ENCODE results near the gene EPB41L2. TPM values are rescaled to one million over a fixed set of nuclear protein-coding genes. Genes with fewer than 3 reads are reported as not detected.

EPB41L2 gene
- total and polyA plus RNA-seq, 2 experiments from 2014 or later: 76.2 to 91.7 TPM

DNA sequence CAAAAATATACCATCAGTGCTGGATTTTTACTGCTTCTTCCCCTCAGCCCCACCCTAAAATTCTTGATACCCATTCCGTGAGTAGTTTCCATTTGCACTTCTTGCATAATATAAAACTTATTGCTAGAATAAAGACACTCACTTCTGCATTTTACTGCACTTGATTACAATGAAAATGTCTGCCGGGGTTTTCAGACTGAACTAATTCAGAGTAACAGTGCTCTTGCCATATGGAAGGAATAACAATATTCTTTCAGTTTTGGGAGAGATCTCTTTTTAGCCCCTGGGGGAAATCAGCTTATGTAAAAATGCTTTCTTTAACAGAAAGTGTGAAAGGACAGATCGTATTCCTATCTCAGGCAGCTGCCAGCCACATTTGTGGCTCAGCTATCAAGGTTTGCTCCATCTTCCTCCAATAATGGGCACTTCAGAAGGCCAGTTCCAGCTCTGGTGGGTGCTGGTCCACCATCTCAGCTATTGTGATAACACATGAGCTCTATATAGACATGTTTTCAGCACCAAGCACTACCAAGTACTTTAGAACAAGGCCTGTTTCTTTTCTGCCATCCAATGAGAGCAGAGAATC lies 226.9 kb downstream of the EPB41L2 start:
- Mint-ChIP-seq H3K27ac (no peak overlapping the region; the same call in 1 of the 2 replicates), H3K4me3 (no peak overlapping the region), H3K27me3 (ENCODE audit: insufficient read depth, low read depth, poor library complexity) (peaks cover 4% of the 10 kb centered on the region), H3K36me3 (ENCODE audit: low read depth) (no peaks in the 10 kb centered on the region), H3K4me1 (peaks cover 29% of the 10 kb centered on the region), H3K9me3 (no peaks in the 10 kb centered on the region)
- ATAC-seq (no peak), DNase-seq (ENCODE audit: low spot score) (no peak)
- H2AFZ ChIP-seq: no peak overlapping the region
- no peaks in the 10 kb centered on the region for H3F3A ChIP-seq (replicated peaks; ENCODE audit: low read depth)
- peaks cover 12% of the 10 kb centered on the region for H3K9me2 ChIP-seq (ENCODE audit: insufficient read depth)
- no peaks in the 10 kb centered on the region for H4K20me1 ChIP-seq (replicated peaks; ENCODE audit: insufficient read depth)
- H3K27me3 ChIP-seq (ENCODE audit: insufficient read depth): no peaks in the 10 kb centered on the region
- H3K4me3 ChIP-seq: no peak overlapping the region
- no peak overlapping the region for H3K4me2 ChIP-seq
- H3K4me1 ChIP-seq (ENCODE audit: insufficient read depth): peaks cover 31% of the 10 kb centered on the region
- no peak overlapping the region for H3K27ac ChIP-seq (ENCODE audit: low read depth)
- H3K36me3 ChIP-seq (ENCODE audit: insufficient read depth): no peaks in the 10 kb centered on the region
- no peaks in the 10 kb centered on the region for H3K79me2 ChIP-seq (replicated peaks; ENCODE audit: insufficient read depth)
- TF ChIP-seq NANOG (IDR thresholded peaks at IDR 0.05; ENCODE audit: borderline replicate concordance): no peak
- no peak for TF ChIP-seq ZNF331 (CRISPR knock-in tag; IDR thresholded peaks at IDR 0.05; ENCODE audit: low read depth)
- TF ChIP-seq EZH2phosphoT487 (IDR thresholded peaks at IDR 0.05; ENCODE audit: unreplicated experiment): no peak
- TF ChIP-seq EZH2 (IDR thresholded peaks at IDR 0.05; ENCODE audit: low read depth, unreplicated experiment): no peak
- TF ChIP-seq, protein P1, sequence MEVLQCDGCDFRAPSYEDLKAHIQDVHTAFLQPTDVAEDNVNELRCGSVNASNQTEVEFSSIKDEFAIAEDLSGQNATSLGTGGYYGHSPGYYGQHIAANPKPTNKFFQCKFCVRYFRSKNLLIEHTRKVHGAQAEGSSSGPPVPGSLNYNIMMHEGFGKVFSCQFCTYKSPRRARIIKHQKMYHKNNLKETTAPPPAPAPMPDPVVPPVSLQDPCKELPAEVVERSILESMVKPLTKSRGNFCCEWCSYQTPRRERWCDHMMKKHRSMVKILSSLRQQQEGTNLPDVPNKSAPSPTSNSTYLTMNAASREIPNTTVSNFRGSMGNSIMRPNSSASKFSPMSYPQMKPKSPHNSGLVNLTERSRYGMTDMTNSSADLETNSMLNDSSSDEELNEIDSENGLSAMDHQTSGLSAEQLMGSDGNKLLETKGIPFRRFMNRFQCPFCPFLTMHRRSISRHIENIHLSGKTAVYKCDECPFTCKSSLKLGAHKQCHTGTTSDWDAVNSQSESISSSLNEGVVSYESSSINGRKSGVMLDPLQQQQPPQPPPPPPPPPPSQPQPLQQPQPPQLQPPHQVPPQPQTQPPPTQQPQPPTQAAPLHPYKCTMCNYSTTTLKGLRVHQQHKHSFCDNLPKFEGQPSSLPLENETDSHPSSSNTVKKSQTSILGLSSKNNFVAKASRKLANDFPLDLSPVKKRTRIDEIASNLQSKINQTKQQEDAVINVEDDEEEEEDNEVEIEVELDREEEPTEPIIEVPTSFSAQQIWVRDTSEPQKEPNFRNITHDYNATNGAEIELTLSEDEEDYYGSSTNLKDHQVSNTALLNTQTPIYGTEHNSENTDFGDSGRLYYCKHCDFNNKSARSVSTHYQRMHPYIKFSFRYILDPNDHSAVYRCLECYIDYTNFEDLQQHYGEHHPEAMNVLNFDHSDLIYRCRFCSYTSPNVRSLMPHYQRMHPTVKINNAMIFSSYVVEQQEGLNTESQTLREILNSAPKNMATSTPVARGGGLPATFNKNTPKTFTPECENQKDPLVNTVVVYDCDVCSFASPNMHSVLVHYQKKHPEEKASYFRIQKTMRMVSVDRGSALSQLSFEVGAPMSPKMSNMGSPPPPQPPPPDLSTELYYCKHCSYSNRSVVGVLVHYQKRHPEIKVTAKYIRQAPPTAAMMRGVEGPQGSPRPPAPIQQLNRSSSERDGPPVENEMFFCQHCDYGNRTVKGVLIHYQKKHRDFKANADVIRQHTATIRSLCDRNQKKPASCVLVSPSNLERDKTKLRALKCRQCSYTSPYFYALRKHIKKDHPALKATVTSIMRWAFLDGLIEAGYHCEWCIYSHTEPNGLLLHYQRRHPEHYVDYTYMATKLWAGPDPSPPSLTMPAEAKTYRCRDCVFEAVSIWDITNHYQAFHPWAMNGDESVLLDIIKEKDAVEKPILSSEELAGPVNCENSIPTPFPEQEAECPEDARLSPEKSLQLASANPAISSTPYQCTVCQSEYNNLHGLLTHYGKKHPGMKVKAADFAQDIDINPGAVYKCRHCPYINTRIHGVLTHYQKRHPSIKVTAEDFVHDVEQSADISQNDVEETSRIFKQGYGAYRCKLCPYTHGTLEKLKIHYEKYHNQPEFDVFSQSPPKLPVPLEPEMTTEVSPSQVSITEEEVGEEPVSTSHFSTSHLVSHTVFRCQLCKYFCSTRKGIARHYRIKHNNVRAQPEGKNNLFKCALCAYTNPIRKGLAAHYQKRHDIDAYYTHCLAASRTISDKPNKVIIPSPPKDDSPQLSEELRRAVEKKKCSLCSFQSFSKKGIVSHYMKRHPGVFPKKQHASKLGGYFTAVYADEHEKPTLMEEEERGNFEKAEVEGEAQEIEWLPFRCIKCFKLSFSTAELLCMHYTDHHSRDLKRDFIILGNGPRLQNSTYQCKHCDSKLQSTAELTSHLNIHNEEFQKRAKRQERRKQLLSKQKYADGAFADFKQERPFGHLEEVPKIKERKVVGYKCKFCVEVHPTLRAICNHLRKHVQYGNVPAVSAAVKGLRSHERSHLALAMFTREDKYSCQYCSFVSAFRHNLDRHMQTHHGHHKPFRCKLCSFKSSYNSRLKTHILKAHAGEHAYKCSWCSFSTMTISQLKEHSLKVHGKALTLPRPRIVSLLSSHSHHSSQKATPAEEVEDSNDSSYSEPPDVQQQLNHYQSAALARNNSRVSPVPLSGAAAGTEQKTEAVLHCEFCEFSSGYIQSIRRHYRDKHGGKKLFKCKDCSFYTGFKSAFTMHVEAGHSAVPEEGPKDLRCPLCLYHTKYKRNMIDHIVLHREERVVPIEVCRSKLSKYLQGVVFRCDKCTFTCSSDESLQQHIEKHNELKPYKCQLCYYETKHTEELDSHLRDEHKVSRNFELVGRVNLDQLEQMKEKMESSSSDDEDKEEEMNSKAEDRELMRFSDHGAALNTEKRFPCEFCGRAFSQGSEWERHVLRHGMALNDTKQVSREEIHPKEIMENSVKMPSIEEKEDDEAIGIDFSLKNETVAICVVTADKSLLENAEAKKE (CRISPR knock-in tag; IDR thresholded peaks at IDR 0.05): no peak
- no peak for TF ChIP-seq JUNB (IDR thresholded peaks at IDR 0.05; ENCODE audit: unreplicated experiment)
- no peak for TF ChIP-seq CREB1 (CRISPR knock-in tag; IDR thresholded peaks at IDR 0.05; ENCODE audit: low read depth)
- TF ChIP-seq, protein P2, sequence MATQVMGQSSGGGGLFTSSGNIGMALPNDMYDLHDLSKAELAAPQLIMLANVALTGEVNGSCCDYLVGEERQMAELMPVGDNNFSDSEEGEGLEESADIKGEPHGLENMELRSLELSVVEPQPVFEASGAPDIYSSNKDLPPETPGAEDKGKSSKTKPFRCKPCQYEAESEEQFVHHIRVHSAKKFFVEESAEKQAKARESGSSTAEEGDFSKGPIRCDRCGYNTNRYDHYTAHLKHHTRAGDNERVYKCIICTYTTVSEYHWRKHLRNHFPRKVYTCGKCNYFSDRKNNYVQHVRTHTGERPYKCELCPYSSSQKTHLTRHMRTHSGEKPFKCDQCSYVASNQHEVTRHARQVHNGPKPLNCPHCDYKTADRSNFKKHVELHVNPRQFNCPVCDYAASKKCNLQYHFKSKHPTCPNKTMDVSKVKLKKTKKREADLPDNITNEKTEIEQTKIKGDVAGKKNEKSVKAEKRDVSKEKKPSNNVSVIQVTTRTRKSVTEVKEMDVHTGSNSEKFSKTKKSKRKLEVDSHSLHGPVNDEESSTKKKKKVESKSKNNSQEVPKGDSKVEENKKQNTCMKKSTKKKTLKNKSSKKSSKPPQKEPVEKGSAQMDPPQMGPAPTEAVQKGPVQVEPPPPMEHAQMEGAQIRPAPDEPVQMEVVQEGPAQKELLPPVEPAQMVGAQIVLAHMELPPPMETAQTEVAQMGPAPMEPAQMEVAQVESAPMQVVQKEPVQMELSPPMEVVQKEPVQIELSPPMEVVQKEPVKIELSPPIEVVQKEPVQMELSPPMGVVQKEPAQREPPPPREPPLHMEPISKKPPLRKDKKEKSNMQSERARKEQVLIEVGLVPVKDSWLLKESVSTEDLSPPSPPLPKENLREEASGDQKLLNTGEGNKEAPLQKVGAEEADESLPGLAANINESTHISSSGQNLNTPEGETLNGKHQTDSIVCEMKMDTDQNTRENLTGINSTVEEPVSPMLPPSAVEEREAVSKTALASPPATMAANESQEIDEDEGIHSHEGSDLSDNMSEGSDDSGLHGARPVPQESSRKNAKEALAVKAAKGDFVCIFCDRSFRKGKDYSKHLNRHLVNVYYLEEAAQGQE (IDR thresholded peaks at IDR 0.05; ENCODE audit: unreplicated experiment): no peak
- no peak for TF ChIP-seq POLR2AphosphoS5 (IDR thresholded peaks at IDR 0.05; ENCODE audit: low read depth)
- no peak for TF ChIP-seq ZNF114 (CRISPR knock-in tag; IDR thresholded peaks at IDR 0.05)

Measured in GM23338 (cell line).